ENCODE data around the gene SLCO3A1. TPM values are rescaled to one million over a fixed set of nuclear protein-coding genes. Genes with fewer than 3 reads are reported as not detected.

The SLCO3A1 gene
- total RNA-seq: 25.9 TPM
- long read RNA-seq, full-length matches to known transcripts: 5 of 53 reads
- long read RNA-seq, partial matches to known transcripts: 13 of 53 reads
- long read RNA-seq, other reads (novel, unspliced or antisense): 35 of 53 reads

DNA sequence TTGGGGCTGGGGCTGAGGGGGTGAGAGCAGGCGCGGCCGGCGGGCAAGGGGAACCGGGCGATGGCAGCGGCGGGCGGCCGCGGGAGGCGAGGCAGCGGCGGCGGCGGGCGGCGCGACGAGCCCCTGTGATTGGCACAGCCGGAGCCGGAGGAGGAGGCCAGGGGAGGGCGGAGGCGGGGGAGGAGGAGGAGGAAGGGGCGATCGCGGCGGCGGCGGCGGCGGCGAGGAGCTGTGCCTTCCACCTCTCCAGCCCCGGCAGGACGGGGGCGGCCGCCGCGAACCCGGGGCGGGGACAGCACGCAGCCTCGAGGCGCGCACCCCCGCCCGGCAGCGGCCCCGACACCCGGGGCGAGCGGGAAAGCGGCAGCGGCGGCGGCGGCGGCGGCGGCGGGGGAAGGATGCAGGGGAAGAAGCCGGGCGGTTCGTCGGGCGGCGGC, at the start of gene SLCO3A1:
Gene SLCO3A1 (plus strand): TSS at position 198 of the 437 bp plus-strand sequence.
- DNase-seq (ENCODE audit: low spot score): peak; percentile 92

- DNase-seq (ENCODE audit: low spot score): no peak
Observed at GRCh38 chr15:91807122-91807521, 46.4 kb upstream of the SLCO3A1 start.

- DNase-seq (ENCODE audit: low spot score): no peak
Observed at GRCh38 chr15:91813924-91814323, 39.6 kb upstream of the SLCO3A1 start.

GRCh38 chr15:91816942-91817341, 36.6 kb upstream of the SLCO3A1 start:
- no peak for DNase-seq (ENCODE audit: low spot score)

- DNase-seq (ENCODE audit: low spot score): no peak
Observed at GRCh38 chr15:91821458-91821857, 32.0 kb upstream of the SLCO3A1 start.

DNA sequence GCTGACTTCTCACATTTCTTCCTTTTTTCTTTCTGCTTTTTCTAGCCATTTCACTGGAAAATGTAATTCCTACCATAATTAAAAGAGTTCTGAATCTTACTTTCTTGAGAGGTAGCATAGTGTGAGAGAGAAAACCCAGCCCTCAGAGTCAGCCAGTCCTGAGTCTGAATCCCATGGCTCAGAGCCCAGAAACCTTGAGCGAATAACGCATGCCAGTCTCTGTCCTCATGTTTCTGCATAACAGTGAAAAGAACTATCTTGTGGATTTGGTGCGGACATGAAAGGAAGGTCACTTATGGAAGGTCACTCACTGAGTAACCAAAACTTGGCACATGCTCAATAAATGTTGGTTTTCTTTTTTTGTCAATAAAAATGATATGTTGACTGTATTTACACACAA, 29.3 kb upstream of the SLCO3A1 start:
- DNase-seq (ENCODE audit: low spot score): no peak

GRCh38 chr15:91826443-91826842, 27.1 kb upstream of the SLCO3A1 start:
- no peak for DNase-seq (ENCODE audit: low spot score)

DNA sequence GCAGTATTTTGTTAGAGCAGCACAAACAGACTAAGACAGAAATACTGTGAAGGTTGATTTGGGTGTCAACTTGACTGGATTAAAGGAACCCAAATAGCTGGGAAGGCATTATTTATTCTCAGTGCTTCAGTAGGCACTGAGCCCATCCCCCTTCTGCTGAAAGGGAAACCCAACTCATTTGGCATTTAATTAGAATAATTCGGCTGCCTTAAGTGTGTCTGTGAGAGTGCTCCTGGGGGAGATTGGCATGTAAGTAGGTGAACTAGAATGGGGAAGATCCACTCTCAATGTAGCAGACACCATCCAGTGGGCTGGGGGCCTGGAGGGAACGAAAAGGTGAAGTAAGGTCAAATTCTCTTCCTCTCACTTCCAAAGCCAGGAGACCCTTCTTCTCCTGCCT, 20.5 kb upstream of the SLCO3A1 start:
- no peak for DNase-seq (ENCODE audit: low spot score)

GRCh38 chr15:91839867-91840266, 13.6 kb upstream of the SLCO3A1 start:
- no peak for DNase-seq (ENCODE audit: low spot score)

GRCh38 chr15:91841861-91842260, 11.6 kb upstream of the SLCO3A1 start:
- no peak for DNase-seq (ENCODE audit: low spot score)

- no peak for DNase-seq (ENCODE audit: low spot score)
Observed at GRCh38 chr15:91844341-91844740, 9.2 kb upstream of the SLCO3A1 start.

- no peak for DNase-seq (ENCODE audit: low spot score)
Observed at GRCh38 chr15:91844928-91845327, 8.6 kb upstream of the SLCO3A1 start.

GRCh38 chr15:91845720-91846119, 7.8 kb upstream of the SLCO3A1 start:
- DNase-seq (ENCODE audit: low spot score): no peak

GRCh38 chr15:91849180-91849579, 4.3 kb upstream of the SLCO3A1 start:
- no peak for DNase-seq (ENCODE audit: low spot score)

DNA sequence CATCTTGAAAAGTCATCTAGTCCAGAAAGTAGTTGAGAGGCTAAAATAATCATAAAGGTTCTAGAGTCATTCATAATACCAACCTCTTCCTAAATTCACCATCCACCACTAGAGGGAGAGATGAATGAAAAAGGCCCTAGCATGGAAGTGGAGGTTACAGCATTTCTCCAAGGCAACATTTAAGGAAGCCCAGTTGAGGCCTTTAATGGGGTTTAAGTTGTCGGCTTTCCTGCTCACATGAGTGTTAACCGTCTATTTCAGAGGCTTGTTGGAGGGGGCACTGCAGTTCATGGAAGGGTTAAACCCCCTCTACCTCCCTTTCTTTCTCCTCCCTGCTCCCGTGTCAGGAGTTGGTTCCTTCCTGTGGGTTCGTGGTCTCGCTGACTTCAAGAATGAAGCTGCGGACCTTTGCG, 3.8 kb upstream of the SLCO3A1 start:
- no peak for DNase-seq (ENCODE audit: low spot score)

DNA sequence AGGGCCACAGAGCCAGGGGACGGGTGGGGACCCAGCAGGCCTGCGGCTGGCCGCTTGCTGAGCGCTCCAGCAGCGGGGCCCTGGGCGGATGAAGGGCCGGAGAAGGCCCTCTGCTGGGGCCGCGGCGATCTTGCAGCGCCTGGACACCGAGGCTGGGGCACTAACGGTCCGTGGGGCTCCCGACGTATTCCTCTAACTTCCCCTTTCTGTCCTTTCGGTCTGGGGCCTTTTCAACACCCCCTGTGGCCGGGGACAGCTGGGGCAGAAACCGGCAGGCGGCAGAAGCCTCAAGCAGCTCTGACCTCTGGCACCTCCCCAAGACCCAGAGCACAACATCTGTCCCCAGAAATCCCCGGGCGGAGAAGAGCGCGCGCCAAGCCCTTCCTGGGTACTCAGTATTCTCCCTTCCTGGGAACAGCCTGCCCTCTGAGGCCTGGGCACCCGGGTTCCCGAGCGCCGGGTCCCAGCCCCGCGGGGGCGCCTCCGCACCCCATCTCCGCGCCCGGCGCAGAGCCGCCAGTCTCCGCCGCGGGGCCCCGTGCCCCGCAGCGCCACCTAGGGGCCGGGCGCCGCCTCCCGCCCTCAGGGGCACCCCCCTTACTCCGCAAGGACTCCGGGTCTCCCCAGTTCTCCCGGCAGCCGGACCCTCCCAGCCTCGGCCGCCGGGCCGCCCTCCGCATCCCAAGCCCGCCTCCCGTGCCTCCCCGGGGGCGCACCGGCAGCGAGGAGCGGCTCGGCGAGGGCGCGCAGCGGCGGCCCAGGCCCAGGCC, 582 bp upstream of the SLCO3A1 start:
- peak; percentile 94 for DNase-seq (ENCODE audit: low spot score)

GRCh38 chr15:91853948-91854638, 585 bp downstream of the SLCO3A1 start:
- peak; percentile 92 for DNase-seq (ENCODE audit: low spot score)

DNA sequence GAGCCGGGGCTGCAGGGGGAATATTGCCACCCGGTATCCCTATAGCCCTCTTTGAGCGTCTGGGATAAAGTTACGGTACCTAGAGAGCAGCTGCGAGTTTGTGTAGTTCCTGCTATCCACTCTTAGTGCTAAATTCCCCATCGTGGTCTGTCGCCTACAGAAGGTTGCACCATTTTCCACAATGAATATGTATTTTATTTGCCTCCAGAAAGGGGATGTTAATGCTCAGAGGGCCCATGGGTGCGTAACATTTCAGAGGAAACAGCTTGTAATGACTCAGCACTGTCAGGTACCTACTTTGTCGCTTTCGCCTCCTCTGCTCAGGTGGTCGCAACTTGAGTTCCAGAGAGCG, 1.1 kb downstream of the SLCO3A1 start:
- DNase-seq (ENCODE audit: low spot score): no peak

DNA sequence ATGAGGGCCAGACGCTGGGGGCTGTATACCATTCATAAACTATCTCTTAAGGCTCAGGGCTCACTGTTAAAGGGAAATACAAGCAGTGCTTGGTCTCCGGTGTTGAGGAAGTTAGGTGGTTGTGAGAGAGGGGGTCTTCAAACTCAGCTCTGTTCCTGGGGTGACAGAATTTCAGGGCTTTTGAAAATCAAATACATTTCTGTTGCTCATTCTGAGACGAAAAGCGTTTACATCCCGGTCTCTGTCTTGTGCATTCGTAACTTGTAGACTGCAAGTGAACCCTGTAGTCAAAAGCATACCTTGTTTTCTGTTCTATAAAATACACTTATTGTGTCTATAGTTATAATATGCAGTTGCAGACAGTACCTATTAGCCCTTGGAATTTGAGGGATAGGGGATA, 1.7 kb downstream of the SLCO3A1 start:
- DNase-seq (ENCODE audit: low spot score): no peak

DNA sequence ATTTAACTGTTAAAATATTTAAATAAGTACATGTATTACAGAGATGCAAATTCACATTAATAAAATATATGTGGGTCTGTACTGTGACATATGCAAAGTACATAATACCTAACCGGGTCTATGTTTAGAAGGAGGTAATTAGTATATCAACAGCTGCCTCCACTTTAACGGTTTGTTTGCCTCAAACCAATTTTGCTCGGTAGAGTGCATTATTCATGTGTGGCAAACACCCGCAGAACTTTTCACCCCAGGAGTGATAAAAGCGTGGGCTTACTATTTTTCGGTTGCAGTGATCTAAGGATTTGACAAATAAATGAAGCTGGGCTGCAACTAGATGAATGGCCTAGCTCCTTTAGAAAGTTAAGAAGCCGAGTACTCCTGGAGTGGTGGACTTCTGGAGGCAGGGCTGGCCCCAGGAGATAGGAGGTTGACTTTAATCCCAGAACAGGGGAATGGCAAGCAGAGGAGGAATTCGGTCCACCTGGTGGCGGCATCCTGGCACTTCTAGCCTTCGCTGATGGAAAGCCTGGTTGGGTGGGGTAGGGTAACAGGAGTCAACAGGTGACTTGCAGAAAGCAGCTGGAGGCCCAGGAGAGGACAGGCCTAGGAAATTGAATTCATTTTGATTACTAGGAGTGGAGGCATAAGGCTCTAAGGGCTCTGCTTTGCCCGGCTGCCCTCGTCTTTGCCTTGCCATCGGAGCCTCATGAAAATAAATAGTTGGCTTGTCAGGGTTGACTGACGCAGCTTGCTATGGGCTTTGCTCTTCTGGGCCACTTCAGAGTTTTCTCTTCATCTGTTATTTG, 2.4 kb downstream of the SLCO3A1 start:
- no peak for DNase-seq (ENCODE audit: low spot score)

DNA sequence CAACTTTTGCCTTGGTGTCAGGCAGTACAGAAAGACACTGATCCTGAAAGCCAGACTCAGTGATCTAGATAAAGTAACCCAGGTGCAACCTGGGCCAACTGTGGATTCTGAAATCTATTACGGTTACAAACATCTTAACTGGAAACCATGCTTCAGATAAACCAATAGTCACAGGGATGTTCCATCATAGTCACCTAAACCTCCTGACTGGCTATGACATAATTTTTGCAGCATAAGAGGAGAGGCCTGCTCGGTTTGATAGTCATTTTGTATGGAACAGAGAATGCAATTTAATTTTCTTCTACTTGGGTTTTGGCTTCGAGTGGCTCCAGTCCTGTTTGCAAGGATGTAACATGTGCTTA, 3.7 kb downstream of the SLCO3A1 start:
- DNase-seq (ENCODE audit: low spot score): no peak

- DNase-seq (ENCODE audit: low spot score): no peak
Observed at GRCh38 chr15:91857772-91858171, 4.3 kb downstream of the SLCO3A1 start.

Data from mesenteric fat pad (tissue), 1 donor.